Hepatocyte (in vitro differentiated cells): ENCODE data around the gene RORC. TPM values are rescaled to one million over a fixed set of nuclear protein-coding genes. Genes with fewer than 3 reads are reported as not detected.

Source experiments
- DNase-seq: peaks from one replicate; pipeline ENCODE4 v3.0.0-alpha.2; 2016; ENCODE audit warnings: low spot score
- H2AFZ ChIP-seq: fragments of 200-600 bp; sonication (generic); 2 replicates; pipeline ENCODE4 v1.6.0; 2016; ENCODE audit warnings: antibody characterized with exemption, mild to moderate bottlenecking
- H3K27ac ChIP-seq: fragments of 200-600 bp; sonication (generic); 2 replicates; pipeline ENCODE4 v1.5.1; 2016; ENCODE audit warnings: mild to moderate bottlenecking
- H3K27me3 ChIP-seq: fragments of 200-600 bp; sonication (generic); 2 replicates; pipeline ENCODE4 v1.6.1; 2016
- H3K36me3 ChIP-seq: fragments of 200-600 bp; sonication (generic); replicated peaks from 2 replicates; pipeline ENCODE4 v1.5.1; 2016; ENCODE audit warnings: low read depth; ENCODE audit not compliant: insufficient read depth
- H3K4me1 ChIP-seq: fragments of 200-600 bp; sonication (generic); 2 replicates; pipeline ENCODE4 v1.5.1; 2016; ENCODE audit warnings: mild to moderate bottlenecking, moderate library complexity; ENCODE audit not compliant: insufficient read depth
- H3K4me2 ChIP-seq: fragments of 200-600 bp; sonication (generic); 2 replicates; pipeline ENCODE4 v1.6.0; 2016
- H3K4me3 ChIP-seq: fragments of 200-600 bp; sonication (generic); 2 replicates; pipeline ENCODE4 v1.5.1; 2016; ENCODE audit warnings: mild to moderate bottlenecking
- H3K79me2 ChIP-seq: fragments of 200-600 bp; sonication (generic); 2 replicates; pipeline ENCODE4 v1.6.0; 2017; ENCODE audit warnings: mild to moderate bottlenecking
- H3K9me2 ChIP-seq: fragments of 200-600 bp; sonication (generic); replicated peaks from 2 replicates; pipeline ENCODE4 v1.6.0; 2017; ENCODE audit warnings: mild to moderate bottlenecking; ENCODE audit not compliant: insufficient read depth
- H3K9me3 ChIP-seq: fragments of 200-600 bp; sonication (generic); 2 replicates; pipeline ENCODE4 v1.5.1; 2016; ENCODE audit warnings: low read depth, mild to moderate bottlenecking
- H4K20me1 ChIP-seq: fragments of 200-600 bp; sonication (generic); 2 replicates; pipeline ENCODE4 v1.6.0; 2016; ENCODE audit warnings: mild to moderate bottlenecking; ENCODE audit not compliant: insufficient read depth, poor library complexity, severe bottlenecking
- EZH2 ChIP-seq: fragments of 200-600 bp; sonication (generic); IDR thresholded peaks from 2 replicates; pipeline ENCODE4 v1.6.1; 2016; ENCODE audit warnings: antibody characterized with exemption, mild to moderate bottlenecking, borderline replicate concordance
- EZH2phosphoT487 ChIP-seq: fragments of 200-600 bp; sonication (generic); IDR thresholded peaks from one replicate; pipeline ENCODE4 v1.6.1; 2018; ENCODE audit warnings: antibody characterized with exemption, mild to moderate bottlenecking, low read depth, moderate library complexity; ENCODE audit not compliant: unreplicated experiment, severe bottlenecking
- WGBS: methylation state at CpG from one replicate; pipeline ENCODE4 v1.1.6; 2016; ENCODE audit warnings: low lambda C conversion rate; ENCODE audit errors: missing lambda C conversion rate; 5-methylcytosine and 5-hydroxymethylcytosine counted together
- polyA plus RNA-seq: library from polyadenylated mRNA; unstranded; fragments of >200 nt; fragmentation: Nextera tagmentation; extraction: Ambion mirVana; gene quantifications from 2 replicates; pipeline ENCODE4 v1.2.1, GENCODE V29; 2016
- total RNA-seq: library from RNA; depleted of rRNA; stranded (reverse); fragments of >200 nt; gene quantifications from 2 replicates; pipeline ENCODE4 v1.2.3, GENCODE V29; 2014
- TF ChIP-seq, protein P1 (sequence below): fragments of 200-600 bp; sonication (generic); IDR thresholded peaks from 2 replicates; pipeline ENCODE4 v1.5.1; 2016; ENCODE audit warnings: antibody characterized with exemption, mild to moderate bottlenecking; ENCODE audit not compliant: poor library complexity

RORC gene
- total and polyA plus RNA-seq, 2 experiments from 2014 or later, result 0.60 to 1.3 TPM

DNA sequence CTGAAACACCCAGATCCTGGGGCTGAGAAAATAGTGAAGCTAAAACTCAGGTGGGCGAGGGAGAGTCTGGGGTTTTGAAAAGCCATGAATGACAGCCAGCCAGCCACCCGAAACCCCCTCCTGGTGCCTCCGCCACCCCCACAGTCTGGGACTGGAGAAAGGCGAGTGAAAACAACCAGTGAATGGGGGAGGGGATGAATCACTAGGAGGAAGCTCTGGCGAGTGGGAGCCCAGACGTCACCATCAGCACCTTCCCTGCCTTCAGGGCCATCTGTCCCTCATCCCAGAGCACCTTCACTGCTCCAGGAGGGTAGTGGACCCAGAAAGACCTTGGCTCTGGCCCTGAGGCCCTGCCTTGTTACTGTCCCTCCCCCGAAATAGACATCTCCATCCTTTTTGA is 9.2 kb downstream of the RORC start:
- H3K4me3 ChIP-seq, result no peak overlapping the region
- no peak overlapping the region for H3K27ac ChIP-seq
- no peak overlapping the region for H2AFZ ChIP-seq
- H3K4me2 ChIP-seq, result no peak overlapping the region
- 55% methylated on average over 7 of the region's 7 CpGs for WGBS
- no peaks in the 10 kb centered on the region for H3K9me2 ChIP-seq
- TF ChIP-seq, protein P1, sequence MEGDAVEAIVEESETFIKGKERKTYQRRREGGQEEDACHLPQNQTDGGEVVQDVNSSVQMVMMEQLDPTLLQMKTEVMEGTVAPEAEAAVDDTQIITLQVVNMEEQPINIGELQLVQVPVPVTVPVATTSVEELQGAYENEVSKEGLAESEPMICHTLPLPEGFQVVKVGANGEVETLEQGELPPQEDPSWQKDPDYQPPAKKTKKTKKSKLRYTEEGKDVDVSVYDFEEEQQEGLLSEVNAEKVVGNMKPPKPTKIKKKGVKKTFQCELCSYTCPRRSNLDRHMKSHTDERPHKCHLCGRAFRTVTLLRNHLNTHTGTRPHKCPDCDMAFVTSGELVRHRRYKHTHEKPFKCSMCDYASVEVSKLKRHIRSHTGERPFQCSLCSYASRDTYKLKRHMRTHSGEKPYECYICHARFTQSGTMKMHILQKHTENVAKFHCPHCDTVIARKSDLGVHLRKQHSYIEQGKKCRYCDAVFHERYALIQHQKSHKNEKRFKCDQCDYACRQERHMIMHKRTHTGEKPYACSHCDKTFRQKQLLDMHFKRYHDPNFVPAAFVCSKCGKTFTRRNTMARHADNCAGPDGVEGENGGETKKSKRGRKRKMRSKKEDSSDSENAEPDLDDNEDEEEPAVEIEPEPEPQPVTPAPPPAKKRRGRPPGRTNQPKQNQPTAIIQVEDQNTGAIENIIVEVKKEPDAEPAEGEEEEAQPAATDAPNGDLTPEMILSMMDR, result no peak
- TF ChIP-seq EZH2 (no peak), EZH2phosphoT487 (no peak)
- H3K79me2 ChIP-seq, result no peaks in the 10 kb centered on the region
- H3K4me1 ChIP-seq, result no peaks in the 10 kb centered on the region
- H3K27me3 ChIP-seq, result no peaks in the 10 kb centered on the region
- no peaks in the 10 kb centered on the region for H3K9me3 ChIP-seq
- DNase-seq, result no peak
- H3K36me3 ChIP-seq, result no peaks in the 10 kb centered on the region
- no peaks in the 10 kb centered on the region for H4K20me1 ChIP-seq

DNA sequence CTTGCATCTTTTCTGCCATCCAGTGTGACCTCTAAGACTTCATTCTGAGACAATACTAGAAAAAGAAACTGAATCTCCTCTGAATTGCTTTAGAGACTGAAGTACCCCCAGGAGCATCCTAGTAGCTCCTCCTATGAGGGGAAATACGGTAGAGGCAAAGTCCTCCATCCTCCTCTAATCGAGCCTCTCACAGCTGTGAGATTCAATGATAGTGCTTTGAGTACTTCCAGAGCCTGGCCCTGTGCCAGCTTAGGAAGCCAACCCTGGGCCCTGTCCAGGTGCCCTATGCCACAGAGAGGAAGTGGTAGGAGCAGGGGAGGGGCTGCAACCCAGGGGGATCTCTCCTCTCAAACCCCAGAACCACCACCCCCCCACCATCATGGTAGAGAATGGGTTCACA is 10.7 kb downstream of the RORC start:
- H4K20me1 ChIP-seq, result no peaks in the 10 kb centered on the region
- H3K4me3 ChIP-seq, result no peak overlapping the region
- H3K79me2 ChIP-seq, result no peaks in the 10 kb centered on the region
- H3K4me1 ChIP-seq, result no peaks in the 10 kb centered on the region
- no peaks in the 10 kb centered on the region for H3K9me3 ChIP-seq
- H3K27me3 ChIP-seq, result no peaks in the 10 kb centered on the region
- H3K36me3 ChIP-seq, result no peaks in the 10 kb centered on the region
- no peak overlapping the region for H3K27ac ChIP-seq
- TF ChIP-seq EZH2 (no peak), EZH2phosphoT487 (no peak)
- TF ChIP-seq, protein P1, result no peak
- no peak overlapping the region for H2AFZ ChIP-seq
- no peaks in the 10 kb centered on the region for H3K9me2 ChIP-seq
- DNase-seq, result no peak
- no peak overlapping the region for H3K4me2 ChIP-seq
- WGBS, result 42% methylated on average over 2 of the region's 2 CpGs

DNA sequence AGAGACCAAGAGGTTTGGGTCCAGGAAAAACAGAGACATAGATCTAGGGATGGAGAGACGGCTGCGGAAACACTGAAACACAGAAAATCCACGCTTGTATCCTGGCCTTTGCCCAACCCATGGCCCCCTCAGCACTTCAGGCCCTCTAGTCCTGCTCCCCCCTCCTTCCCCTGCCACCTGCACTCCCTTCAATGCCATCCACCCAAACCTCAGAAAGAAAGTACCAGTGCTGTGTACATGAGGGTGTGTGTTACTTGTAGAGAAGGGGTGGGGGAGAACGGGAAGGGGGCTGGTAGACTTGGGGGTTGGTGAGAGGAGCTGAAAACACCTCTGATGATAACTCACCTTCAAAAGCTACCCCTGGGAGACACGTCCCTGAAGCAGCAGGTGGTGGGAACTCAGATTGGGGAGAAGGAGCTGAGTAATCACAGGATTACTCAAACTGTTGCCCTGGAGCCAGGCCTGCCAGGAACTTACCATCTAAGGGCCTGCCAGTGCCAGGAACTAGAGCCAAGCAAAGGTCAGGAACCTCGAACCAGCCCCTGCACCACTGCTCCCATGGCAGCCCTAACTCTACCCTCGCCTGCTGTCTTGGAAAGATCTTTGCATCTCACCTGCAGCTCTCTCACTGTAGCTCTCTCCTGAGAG is 11.5 kb downstream of the RORC start:
- H3K4me2 ChIP-seq, result no peak overlapping the region
- no peaks in the 10 kb centered on the region for H3K9me3 ChIP-seq
- H3K27ac ChIP-seq, result no peak overlapping the region
- H3K36me3 ChIP-seq, result no peaks in the 10 kb centered on the region
- 81% methylated on average over 7 of the region's 7 CpGs for WGBS
- no peaks in the 10 kb centered on the region for H3K9me2 ChIP-seq
- H3K4me1 ChIP-seq, result no peaks in the 10 kb centered on the region
- TF ChIP-seq, protein P1, result no peak
- no peak for TF ChIP-seq EZH2
- no peak for TF ChIP-seq EZH2phosphoT487
- no peaks in the 10 kb centered on the region for H3K79me2 ChIP-seq
- H4K20me1 ChIP-seq, result no peaks in the 10 kb centered on the region
- no peaks in the 10 kb centered on the region for H3K27me3 ChIP-seq
- no peak overlapping the region for H3K4me3 ChIP-seq
- DNase-seq, result no peak
- no peak overlapping the region for H2AFZ ChIP-seq
